ENCODE data around the gene ATP5ME. TPM values are rescaled to one million over a fixed set of nuclear protein-coding genes. Genes with fewer than 3 reads are reported as not detected.
"Not testable (repeated sequence)": the region's sequence is repeated elsewhere in the genome, so short reads cannot be mapped to it uniquely, and the experiment has no call there.

Gene ATP5ME
- total and polyA plus RNA-seq, 8 donors: 88.4 to 318 (median 115) TPM

DNA sequence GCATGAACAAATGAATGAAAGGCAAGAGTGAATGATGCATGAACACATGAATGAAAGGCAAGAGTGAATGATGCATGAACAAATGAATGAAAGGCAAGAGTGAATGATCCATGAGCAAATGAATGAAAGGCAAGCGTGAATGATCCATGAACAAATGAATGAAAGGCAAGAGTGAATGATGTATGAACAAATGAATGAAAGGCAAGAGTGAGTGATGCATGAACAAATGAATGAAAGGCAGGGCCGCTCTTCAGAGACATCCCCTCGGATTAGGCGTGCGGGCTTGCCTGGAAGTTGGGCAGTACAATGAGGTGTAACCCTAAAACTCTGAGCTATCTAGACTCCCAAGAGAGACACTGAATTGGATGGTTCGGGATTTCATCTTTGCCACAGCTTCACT lies 35.3 kb upstream of the ATP5ME start:
- H3K9me3 ChIP-seq: no peaks in the 10 kb centered on the region
- no peak for FAIRE-seq
- intact Hi-C loops (cut with DNase I): no loop called here

DNA sequence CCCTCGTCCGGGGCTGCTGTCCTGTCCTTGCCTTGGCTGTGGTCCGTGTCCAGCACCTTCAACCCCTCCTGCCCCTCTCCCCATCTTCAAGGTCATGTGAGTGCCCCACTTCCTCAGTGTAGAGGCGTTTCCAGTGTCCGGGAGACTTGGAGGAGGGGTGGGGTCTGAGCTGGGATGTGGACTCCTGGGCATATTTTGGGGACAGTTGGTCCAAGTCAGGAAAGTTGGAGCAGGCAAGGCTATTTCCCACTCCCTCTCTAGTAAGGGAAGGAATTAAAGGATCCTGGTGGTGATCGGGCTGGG lies 34.5 kb upstream of the ATP5ME start:
- no peak for FAIRE-seq
- Histone ChIP-seq H3K4me3 (no peak overlapping the region), H3K27me3 (no peaks in the 10 kb centered on the region), H3K4me1 (peaks cover 0 to 6% (median 0%) of the 10 kb centered on the region in 3 donors), H3K9me3 (no peaks in the 10 kb centered on the region), H3K36me3 (no peaks in the 10 kb centered on the region), H3K27ac (no peak overlapping the region)
- TF ChIP-seq, protein P1, sequence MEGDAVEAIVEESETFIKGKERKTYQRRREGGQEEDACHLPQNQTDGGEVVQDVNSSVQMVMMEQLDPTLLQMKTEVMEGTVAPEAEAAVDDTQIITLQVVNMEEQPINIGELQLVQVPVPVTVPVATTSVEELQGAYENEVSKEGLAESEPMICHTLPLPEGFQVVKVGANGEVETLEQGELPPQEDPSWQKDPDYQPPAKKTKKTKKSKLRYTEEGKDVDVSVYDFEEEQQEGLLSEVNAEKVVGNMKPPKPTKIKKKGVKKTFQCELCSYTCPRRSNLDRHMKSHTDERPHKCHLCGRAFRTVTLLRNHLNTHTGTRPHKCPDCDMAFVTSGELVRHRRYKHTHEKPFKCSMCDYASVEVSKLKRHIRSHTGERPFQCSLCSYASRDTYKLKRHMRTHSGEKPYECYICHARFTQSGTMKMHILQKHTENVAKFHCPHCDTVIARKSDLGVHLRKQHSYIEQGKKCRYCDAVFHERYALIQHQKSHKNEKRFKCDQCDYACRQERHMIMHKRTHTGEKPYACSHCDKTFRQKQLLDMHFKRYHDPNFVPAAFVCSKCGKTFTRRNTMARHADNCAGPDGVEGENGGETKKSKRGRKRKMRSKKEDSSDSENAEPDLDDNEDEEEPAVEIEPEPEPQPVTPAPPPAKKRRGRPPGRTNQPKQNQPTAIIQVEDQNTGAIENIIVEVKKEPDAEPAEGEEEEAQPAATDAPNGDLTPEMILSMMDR (IDR thresholded peaks at IDR 0.05): no peak
- no peak for ATAC-seq
- intact Hi-C loops (cut with DNase I): no loop called here
- no peak for DNase-seq
- 84 to 91% methylated on average over 6 of the region's 6 CpGs for WGBS, 2 donors

More for the DNA sequence above, 35.3 kb upstream of the ATP5ME start:
- no peak overlapping the region for H3K27ac ChIP-seq
- 96 to 98% methylated on average over 6 of the region's 6 CpGs for WGBS, 2 donors
- ATAC-seq: no peak
- peaks cover 0 to 6% (median 0%) of the 10 kb centered on the region in 3 donors for H3K4me1 ChIP-seq
- DNase-seq: no peak
- TF ChIP-seq, protein P1 (IDR thresholded peaks at IDR 0.05): no peak
- H3K36me3 ChIP-seq: no peaks in the 10 kb centered on the region
- no peak overlapping the region for H3K4me3 ChIP-seq
- H3K27me3 ChIP-seq: no peaks in the 10 kb centered on the region

DNA sequence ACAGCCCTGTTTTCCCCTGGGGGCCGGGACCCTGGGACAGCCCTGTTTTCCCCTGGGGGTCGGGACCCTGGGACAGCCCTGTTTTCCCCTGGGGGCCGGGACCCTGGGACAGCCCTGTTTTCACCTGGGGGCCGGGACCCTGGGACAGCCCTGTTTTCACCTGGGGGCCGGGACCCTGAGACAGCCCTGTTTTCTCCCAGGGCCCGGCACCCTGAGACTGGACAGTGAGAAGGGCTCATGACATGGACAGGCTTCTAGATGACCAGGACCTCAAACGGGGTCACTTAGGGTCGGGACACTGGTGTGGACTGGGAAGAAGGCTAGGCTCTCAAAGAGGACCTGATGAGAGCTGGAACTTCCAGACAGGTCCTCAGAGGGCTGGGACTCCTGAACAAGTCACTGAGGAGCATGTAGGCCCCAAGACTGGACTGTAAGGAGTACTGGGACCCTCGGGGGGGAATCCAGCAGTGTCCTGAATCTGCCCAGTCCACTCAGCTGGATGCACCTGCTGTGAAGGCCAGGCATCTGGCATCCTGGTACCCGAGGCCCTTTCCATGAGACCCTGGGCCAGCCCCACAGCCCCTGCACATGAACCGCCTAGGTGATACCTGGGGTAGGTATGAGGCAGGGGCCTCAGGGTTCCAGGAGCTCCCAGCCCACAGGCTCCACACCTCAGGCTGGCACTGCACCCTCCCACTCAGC lies 34.0 kb upstream of the ATP5ME start:
- 88 to 89% methylated on average over 11 of the region's 11 CpGs for WGBS, 2 donors
- no peaks in the 10 kb centered on the region for H3K27me3 ChIP-seq
- H3K4me1 ChIP-seq: peaks cover 0 to 6% (median 0%) of the 10 kb centered on the region in 3 donors
- intact Hi-C loops (cut with DNase I): no loop called here
- no peak overlapping the region for H3K4me3 ChIP-seq
- H3K27ac ChIP-seq: no peak overlapping the region
- DNase-seq (peak in 1 of 6 donors; percentile 52), FAIRE-seq (no peak), ATAC-seq (no peak)
- H3K36me3 ChIP-seq: no peaks in the 10 kb centered on the region
- TF ChIP-seq, protein P1 (IDR thresholded peaks at IDR 0.05): no peak
- no peaks in the 10 kb centered on the region for H3K9me3 ChIP-seq

DNA sequence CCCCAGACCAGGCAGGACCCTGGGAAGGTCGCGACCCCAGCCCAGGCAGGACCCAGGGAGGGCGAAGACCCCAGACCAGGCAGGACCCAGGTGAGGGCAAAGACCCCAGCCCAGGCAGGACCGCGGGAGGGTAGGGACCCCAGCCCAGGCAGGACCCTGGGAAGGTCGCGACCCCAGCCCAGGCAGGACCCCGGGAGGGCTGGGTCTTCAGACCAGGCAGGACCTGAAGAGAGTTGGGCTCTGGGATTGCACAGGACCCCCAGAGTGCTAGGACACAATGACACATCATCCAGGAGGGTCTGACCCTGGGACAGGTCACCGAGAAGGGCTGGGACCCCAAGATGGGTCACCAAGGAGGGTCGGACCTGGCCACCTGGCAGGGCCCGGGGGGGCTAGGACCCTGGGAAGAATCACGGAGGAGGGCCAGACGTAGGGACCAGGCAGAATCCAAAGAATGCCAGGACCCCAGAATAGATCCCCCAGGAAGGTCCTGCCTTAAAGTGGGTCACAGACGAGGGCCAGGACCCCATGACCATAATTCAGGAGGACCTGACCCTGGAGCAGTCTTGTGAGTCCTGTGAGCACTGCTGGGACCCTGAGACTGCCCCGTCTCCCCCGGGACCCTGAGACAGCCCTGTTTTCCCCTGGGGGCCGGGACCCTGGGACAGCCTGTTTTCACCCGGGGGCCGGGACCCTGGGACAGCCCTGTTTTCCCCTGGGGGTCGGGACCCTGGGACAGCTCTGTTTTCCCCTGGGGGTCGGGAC lies 32.9 kb upstream of the ATP5ME start:
- 42 to 51% methylated on average over 18 to 21 of the region's 21 CpGs for WGBS, 2 donors

DNA sequence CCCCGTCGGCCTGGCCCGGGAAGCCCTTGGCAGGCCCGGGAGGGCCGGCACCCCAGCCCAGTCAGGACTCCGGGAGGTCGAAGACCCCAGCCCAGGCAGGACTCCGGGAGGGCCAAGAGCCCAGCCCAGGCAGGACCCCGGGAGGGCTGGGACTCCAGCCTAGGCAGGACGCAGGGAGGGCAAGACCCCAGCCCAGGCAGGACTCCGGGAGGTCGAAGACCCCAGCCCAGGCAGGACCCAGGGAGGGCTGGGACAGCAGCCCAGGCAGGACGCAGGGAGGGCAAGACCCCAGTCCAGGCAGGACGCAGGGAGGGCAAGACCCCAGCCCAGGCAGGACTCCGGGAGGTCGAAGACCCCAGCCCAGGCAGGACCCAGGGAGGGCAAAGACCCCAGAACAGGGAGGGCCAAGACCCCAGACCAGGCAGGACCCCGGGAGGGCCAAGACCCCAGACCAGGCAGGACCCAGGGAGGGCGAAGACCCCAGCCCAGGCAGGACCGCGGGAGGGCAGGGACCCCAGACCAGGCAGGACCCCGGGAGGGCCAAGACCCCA lies 32.1 kb upstream of the ATP5ME start:
- 0 to 1% methylated on average over 12 to 21 of the region's 21 CpGs for WGBS, 2 donors
- ATAC-seq; H3K4me1 ChIP-seq; intact Hi-C loops (cut with DNase I); FAIRE-seq; H3K9me3 ChIP-seq; H3K27me3 ChIP-seq; H3K36me3 ChIP-seq: not testable (repeated sequence)
- Histone ChIP-seq H3K27ac (peak overlapping the region; percentile 48 to 80 (median 68)), H3K4me3 (peak overlapping the region; percentile 82 to 92 (median 90))
- peak in 1 of 6 donors; percentile 84 for DNase-seq

More for the DNA sequence above, 32.9 kb upstream of the ATP5ME start:
- no peaks in the 10 kb centered on the region for H3K36me3 ChIP-seq
- TF ChIP-seq, protein P1 (IDR thresholded peaks at IDR 0.05): no peak
- DNase-seq (peak in 1 of 6 donors; percentile 69), ATAC-seq (no peak), FAIRE-seq (no peak)
- no peaks in the 10 kb centered on the region for H3K27me3 ChIP-seq
- H3K27ac ChIP-seq: no peak overlapping the region
- H3K4me3 ChIP-seq: peak overlapping the region in 2 of 4 donors; percentile 31 to 87
- no peaks in the 10 kb centered on the region for H3K9me3 ChIP-seq
- peaks cover 0 to 6% (median 0%) of the 10 kb centered on the region in 3 donors for H3K4me1 ChIP-seq
- intact Hi-C loops (cut with DNase I): no loop called here
